ENCODE results near the gene TNP2. TPM values are rescaled to one million over a fixed set of nuclear protein-coding genes. Genes with fewer than 3 reads are reported as not detected.

TNP2 gene
- polyA plus RNA-seq, 1 of the 3 experiments (the other 2 are of a cell fraction), result not detected

DNA sequence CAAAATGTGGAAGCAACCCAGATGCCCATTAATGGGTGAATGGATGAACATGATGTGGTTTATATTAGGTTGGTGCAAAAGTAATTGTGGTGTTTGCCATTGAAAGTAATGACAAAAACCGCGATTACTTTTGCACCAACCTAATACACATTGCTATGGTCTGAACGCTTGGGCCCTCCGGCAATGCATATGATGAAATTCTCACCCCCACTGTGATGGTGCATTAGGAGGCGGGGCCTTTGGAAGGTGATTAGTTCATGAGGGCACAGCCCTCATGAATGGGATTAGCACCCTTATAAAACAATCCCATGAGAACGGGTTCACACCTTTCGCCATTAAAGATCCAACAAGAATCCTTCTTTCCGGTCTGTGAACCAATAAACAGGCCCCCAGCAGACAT is 37.3 kb upstream of the TNP2 start:
- Histone ChIP-seq H3F3A (replicated peaks; ENCODE audit: insufficient read depth) (no peaks in the 10 kb centered on the region), H3K36me3 (replicated peaks in 1 of 2; ENCODE audit: control insufficient read depth in 1 of 2, insufficient read depth in 2 of 2, low read length in 1 of 2) (no peaks in the 10 kb centered on the region)
- 85% methylated on average over 8 of the region's 8 CpGs for WGBS (ENCODE audit: low lambda C conversion rate)

DNA sequence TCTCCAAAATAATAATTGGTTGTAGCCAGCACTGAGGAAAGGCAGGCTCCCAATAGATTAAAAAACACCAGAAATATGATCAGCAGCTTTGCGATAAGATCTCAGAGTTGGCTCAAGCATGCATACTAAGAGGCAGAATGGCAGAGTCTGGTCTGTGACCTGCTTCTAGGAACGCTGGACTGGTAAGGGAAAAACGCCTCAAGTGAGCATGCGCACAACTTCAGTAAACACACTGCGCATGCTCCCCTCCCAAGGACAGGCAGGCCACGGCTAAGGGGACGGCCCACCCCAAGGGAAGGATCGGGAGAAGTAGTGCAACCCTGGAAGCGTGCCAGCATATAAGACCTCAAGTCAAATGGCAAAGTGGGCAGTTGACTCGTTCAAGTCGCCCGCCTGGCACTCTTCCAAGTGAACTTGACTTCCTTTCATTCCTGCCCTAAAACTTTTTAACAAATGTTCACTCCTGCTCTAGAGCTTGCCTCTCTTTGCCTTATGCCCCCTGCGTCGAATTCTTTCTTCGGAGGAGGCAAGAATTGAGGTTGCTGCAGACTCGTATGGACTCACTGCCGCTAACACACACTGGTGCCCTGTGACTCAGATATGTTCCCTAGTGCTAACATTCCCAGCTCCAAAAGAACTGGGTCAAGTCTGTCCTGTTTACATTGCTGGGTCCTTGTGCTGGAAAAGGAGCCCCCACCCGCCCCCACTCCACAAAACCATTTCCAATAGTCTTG is 34.4 kb upstream of the TNP2 start:
- WGBS (ENCODE audit: low lambda C conversion rate), result 53% methylated on average over 10 of the region's 18 CpGs
- ChIA-PET CTCF (interaction anchor here (1.1 to 1.4 kb wide), 3 partner anchors 48 to 339 kb away, joined by 3 read pairs; partner anchors contain the start of gene SOCS1), POLR2A (no interaction called here)
- H3K9me3 ChIP-seq, result no peaks in the 10 kb centered on the region
- H3K36me3 ChIP-seq (replicated peaks in 1 of 2; ENCODE audit: control insufficient read depth in 1 of 2, insufficient read depth in 2 of 2, low read length in 1 of 2), result no peaks in the 10 kb centered on the region
- H3K9ac ChIP-seq, result no peak overlapping the region
- H3K79me2 ChIP-seq (ENCODE audit: insufficient read depth), result no peaks in the 10 kb centered on the region
- no peaks in the 10 kb centered on the region for H3F3A ChIP-seq (replicated peaks; ENCODE audit: insufficient read depth)
- no peak overlapping the region for H2AFZ ChIP-seq (ENCODE audit: low read depth)
- peak; percentile 85 for DNase-seq
- no peaks in the 10 kb centered on the region for H3K9me2 ChIP-seq
- peaks cover 0 to 12% of the 10 kb centered on the region in 2 experiments; a peak in 1 of 4 replicates for H3K4me1 ChIP-seq (ENCODE audit: control insufficient read depth in 1 of 2, insufficient read depth in 2 of 2, low read depth in 1 of 2, low read length in 1 of 2)
- TF ChIP-seq, protein P1, sequence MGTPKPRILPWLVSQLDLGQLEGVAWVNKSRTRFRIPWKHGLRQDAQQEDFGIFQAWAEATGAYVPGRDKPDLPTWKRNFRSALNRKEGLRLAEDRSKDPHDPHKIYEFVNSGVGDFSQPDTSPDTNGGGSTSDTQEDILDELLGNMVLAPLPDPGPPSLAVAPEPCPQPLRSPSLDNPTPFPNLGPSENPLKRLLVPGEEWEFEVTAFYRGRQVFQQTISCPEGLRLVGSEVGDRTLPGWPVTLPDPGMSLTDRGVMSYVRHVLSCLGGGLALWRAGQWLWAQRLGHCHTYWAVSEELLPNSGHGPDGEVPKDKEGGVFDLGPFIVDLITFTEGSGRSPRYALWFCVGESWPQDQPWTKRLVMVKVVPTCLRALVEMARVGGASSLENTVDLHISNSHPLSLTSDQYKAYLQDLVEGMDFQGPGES (IDR thresholded peaks at IDR 0.05; ENCODE audit: low read depth, low read length), result no peak
- TF ChIP-seq FOSL2 (IDR thresholded peaks at IDR 0.05; ENCODE audit: borderline replicate concordance, low read depth), result no peak
- TF ChIP-seq MXI1 (IDR thresholded peaks at IDR 0.05; ENCODE audit: low read depth, low read length), result peak; percentile 39; the same call in 1 of the 2 replicates
- peak; percentile 28; the same call in 1 of the 2 replicates for TF ChIP-seq RAD21 (IDR thresholded peaks at IDR 0.05; ENCODE audit: low read length)
- TF ChIP-seq TCF12 (IDR thresholded peaks at IDR 0.05), result peak; percentile 71
- peak; percentile 59; the same call in 1 of the 2 replicates for TF ChIP-seq RCOR1 (IDR thresholded peaks at IDR 0.05; ENCODE audit: low read length)
- peak; percentile 77 for TF ChIP-seq NFIC (IDR thresholded peaks at IDR 0.05; ENCODE audit: borderline replicate concordance)
- TF ChIP-seq NRF1 (IDR thresholded peaks at IDR 0.05; ENCODE audit: low read depth, low read length), result peak; percentile 74
- TF ChIP-seq EP300 (IDR thresholded peaks at IDR 0.05; ENCODE audit: borderline replicate concordance in 1 of 2, low read depth in 1 of 2, low read length in 1 of 2), result peak in 1 of 2 experiments; percentile 36; a peak in 2 of 4 replicates
- TF ChIP-seq GATA2 (CRISPR knock-in tag; IDR thresholded peaks at IDR 0.05), result peak; percentile 84
- no peak for TF ChIP-seq YY1 (IDR thresholded peaks at IDR 0.05; ENCODE audit: low read depth)
- no peaks in the 10 kb centered on the region for H4K20me1 ChIP-seq (ENCODE audit: insufficient read depth)
- H3K27ac ChIP-seq (ENCODE audit: low read depth in 2 of 2, low read length in 1 of 2), result peak overlapping the region in 1 of 2 experiments; percentile 78; a peak in 2 of 4 replicates
- no peaks in the 10 kb centered on the region for H3K27me3 ChIP-seq (ENCODE audit: insufficient read depth)
- peak overlapping the region; percentile 22 for H3K4me2 ChIP-seq
- no peak overlapping the region; a peak in 1 of 4 replicates for H3K4me3 ChIP-seq (ENCODE audit: low read depth in 2 of 2, low read length in 1 of 2)

More for the DNA sequence above, 37.3 kb upstream of the TNP2 start:
- Histone ChIP-seq H3K9ac (no peak overlapping the region), H3K4me2 (no peak overlapping the region), H2AFZ (ENCODE audit: low read depth) (no peak overlapping the region), H3K4me1 (ENCODE audit: control insufficient read depth in 1 of 2, insufficient read depth in 2 of 2, low read depth in 1 of 2, low read length in 1 of 2) (peaks cover 0 to 12% of the 10 kb centered on the region in 2 experiments; a peak in 1 of 4 replicates), H3K9me3 (no peaks in the 10 kb centered on the region), H3K27ac (ENCODE audit: low read depth in 2 of 2, low read length in 1 of 2) (no peak overlapping the region), H4K20me1 (ENCODE audit: insufficient read depth) (no peaks in the 10 kb centered on the region), H3K9me2 (no peaks in the 10 kb centered on the region), H3K79me2 (ENCODE audit: insufficient read depth) (no peaks in the 10 kb centered on the region), H3K4me3 (ENCODE audit: low read depth in 2 of 2, low read length in 1 of 2) (no peak overlapping the region), H3K27me3 (ENCODE audit: insufficient read depth) (no peaks in the 10 kb centered on the region)
- TF ChIP-seq EP300 (IDR thresholded peaks at IDR 0.05; ENCODE audit: borderline replicate concordance in 1 of 2, low read depth in 1 of 2, low read length in 1 of 2) (no peak), TCF12 (IDR thresholded peaks at IDR 0.05) (no peak), YY1 (IDR thresholded peaks at IDR 0.05; ENCODE audit: low read depth) (no peak), CHD2 (IDR thresholded peaks at IDR 0.05; ENCODE audit: low read length, partially characterized antibody) (no peak), MEF2A (IDR thresholded peaks at IDR 0.05; ENCODE audit: borderline replicate concordance, low read depth) (no peak)
- TF ChIP-seq, protein P2, sequence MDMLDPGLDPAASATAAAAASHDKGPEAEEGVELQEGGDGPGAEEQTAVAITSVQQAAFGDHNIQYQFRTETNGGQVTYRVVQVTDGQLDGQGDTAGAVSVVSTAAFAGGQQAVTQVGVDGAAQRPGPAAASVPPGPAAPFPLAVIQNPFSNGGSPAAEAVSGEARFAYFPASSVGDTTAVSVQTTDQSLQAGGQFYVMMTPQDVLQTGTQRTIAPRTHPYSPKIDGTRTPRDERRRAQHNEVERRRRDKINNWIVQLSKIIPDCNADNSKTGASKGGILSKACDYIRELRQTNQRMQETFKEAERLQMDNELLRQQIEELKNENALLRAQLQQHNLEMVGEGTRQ (IDR thresholded peaks at IDR 0.05; ENCODE audit: borderline replicate concordance, low read depth, low read length), result no peak
- TF ChIP-seq, protein P3, sequence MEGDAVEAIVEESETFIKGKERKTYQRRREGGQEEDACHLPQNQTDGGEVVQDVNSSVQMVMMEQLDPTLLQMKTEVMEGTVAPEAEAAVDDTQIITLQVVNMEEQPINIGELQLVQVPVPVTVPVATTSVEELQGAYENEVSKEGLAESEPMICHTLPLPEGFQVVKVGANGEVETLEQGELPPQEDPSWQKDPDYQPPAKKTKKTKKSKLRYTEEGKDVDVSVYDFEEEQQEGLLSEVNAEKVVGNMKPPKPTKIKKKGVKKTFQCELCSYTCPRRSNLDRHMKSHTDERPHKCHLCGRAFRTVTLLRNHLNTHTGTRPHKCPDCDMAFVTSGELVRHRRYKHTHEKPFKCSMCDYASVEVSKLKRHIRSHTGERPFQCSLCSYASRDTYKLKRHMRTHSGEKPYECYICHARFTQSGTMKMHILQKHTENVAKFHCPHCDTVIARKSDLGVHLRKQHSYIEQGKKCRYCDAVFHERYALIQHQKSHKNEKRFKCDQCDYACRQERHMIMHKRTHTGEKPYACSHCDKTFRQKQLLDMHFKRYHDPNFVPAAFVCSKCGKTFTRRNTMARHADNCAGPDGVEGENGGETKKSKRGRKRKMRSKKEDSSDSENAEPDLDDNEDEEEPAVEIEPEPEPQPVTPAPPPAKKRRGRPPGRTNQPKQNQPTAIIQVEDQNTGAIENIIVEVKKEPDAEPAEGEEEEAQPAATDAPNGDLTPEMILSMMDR (IDR thresholded peaks at IDR 0.05), result no peak
- TF ChIP-seq, protein P4, sequence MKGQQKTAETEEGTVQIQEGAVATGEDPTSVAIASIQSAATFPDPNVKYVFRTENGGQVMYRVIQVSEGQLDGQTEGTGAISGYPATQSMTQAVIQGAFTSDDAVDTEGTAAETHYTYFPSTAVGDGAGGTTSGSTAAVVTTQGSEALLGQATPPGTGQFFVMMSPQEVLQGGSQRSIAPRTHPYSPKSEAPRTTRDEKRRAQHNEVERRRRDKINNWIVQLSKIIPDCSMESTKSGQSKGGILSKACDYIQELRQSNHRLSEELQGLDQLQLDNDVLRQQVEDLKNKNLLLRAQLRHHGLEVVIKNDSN (IDR thresholded peaks at IDR 0.05; ENCODE audit: borderline replicate concordance, low read depth), result no peak
- ChIA-PET POLR2A (no interaction called here), CTCF (no interaction called here)
- DNase-seq, result no peak

Measured in SK-N-SH (cell line).